OCI-LY3 (cell line): Measurements from ENCODE around the gene SMYD3.

ENCODE experiments used
- EZH2phosphoT487 ChIP-seq: fragments of 200-600 bp; shearing (Covaris generic); IDR thresholded peaks from 2 replicates; pipeline ENCODE4 v1.6.1; 2018; ENCODE audit warnings: antibody characterized with exemption, mixed run types, low read depth
- TF ChIP-seq, protein P1 (sequence below): fragments of 200-600, 300-600 bp; sonication (generic); IDR thresholded peaks from 2 replicates; pipeline ENCODE4 v1.5.1; 2014; ENCODE audit warnings: antibody characterized with exemption, low read length, low read depth

DNA sequence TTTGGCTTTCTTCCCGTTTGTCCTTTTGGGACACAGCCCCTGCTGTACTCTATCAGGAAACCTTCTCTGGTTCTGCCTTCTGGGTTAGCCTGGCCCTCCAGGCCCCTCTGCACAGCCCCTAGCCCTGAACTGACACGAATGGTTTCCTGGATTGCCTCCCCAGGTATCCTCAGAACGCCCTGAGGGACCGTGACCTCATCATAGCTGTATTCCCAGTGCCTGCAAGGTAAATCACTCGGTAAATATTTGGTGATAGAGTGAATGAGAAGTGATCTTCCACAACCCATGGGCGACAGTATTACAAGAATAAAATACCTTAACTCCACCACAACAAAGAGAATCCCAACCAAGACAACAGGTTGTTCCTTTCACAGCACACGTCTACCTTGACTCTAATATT is 637.2 kb downstream of the SMYD3 start:
- TF ChIP-seq, protein P1, sequence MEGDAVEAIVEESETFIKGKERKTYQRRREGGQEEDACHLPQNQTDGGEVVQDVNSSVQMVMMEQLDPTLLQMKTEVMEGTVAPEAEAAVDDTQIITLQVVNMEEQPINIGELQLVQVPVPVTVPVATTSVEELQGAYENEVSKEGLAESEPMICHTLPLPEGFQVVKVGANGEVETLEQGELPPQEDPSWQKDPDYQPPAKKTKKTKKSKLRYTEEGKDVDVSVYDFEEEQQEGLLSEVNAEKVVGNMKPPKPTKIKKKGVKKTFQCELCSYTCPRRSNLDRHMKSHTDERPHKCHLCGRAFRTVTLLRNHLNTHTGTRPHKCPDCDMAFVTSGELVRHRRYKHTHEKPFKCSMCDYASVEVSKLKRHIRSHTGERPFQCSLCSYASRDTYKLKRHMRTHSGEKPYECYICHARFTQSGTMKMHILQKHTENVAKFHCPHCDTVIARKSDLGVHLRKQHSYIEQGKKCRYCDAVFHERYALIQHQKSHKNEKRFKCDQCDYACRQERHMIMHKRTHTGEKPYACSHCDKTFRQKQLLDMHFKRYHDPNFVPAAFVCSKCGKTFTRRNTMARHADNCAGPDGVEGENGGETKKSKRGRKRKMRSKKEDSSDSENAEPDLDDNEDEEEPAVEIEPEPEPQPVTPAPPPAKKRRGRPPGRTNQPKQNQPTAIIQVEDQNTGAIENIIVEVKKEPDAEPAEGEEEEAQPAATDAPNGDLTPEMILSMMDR, result no peak
- no peak for TF ChIP-seq EZH2phosphoT487
